ENCODE measurements around the gene PAXX.

The PAXX gene

GRCh38 chr9:136980669-136981478 lies 11.3 kb upstream of the PAXX start:
- peak in 9 of 56 donors; percentile 30 to 64 (median 52) for DNase-seq

GRCh38 chr9:136981588-136982231 lies 10.5 kb upstream of the PAXX start:
- peak in 43 of 56 donors; percentile 29 to 86 (median 65) for DNase-seq

GRCh38 chr9:136982232-136983051 lies 9.8 kb upstream of the PAXX start, which contains the start of gene LCNL1:
Gene LCNL1 (plus strand): TSS chr9:136982993. CDS start chr9:136983587, 594 bp downstream.
- DNase-seq, result peak in 45 of 56 donors; percentile 33 to 89 (median 73)

GRCh38 chr9:136983167-136983566 lies 9.1 kb upstream of the PAXX start:
- peak in 12 of 56 donors; percentile 45 to 77 (median 64) for DNase-seq

GRCh38 chr9:136983656-136984314 lies 8.4 kb upstream of the PAXX start:
- DNase-seq, result peak in 5 of 56 donors; percentile 44 to 74 (median 59)

GRCh38 chr9:136984464-136985026 lies 7.7 kb upstream of the PAXX start:
- peak in 2 of 56 donors; percentile 21 to 66 for DNase-seq

GRCh38 chr9:136985027-136985602 lies 7.1 kb upstream of the PAXX start:
- DNase-seq, result peak in 3 of 56 donors; percentile 19 to 60 (median 39)

GRCh38 chr9:136985853-136986252 lies 6.4 kb upstream of the PAXX start:
- DNase-seq, result no peak

GRCh38 chr9:136988872-136989271 lies 3.4 kb upstream of the PAXX start:
- DNase-seq, result no peak

GRCh38 chr9:136990242-136990911 lies 1.8 kb upstream of the PAXX start:
- DNase-seq, result no peak

- no peak for DNase-seq
Observed at GRCh38 chr9:136992819-136993369, 672 bp downstream of the PAXX start.

- DNase-seq, result no peak
Observed at GRCh38 chr9:136994180-136994887, 2.1 kb downstream of the PAXX start.

GRCh38 chr9:136994888-136995230 lies 2.6 kb downstream of the PAXX start:
- DNase-seq, result no peak

- no peak for DNase-seq
Observed at GRCh38 chr9:136995362-136995761, 3.1 kb downstream of the PAXX start.

- peak in 16 of 56 donors; percentile 17 to 67 (median 31) for DNase-seq
Observed at GRCh38 chr9:136995772-136996311, 3.6 kb downstream of the PAXX start.

GRCh38 chr9:136996361-136997292 lies 4.4 kb downstream of the PAXX start, which contains the start of gene CLIC3:
Gene CLIC3 (minus strand): TSS chr9:136996568. CDS start chr9:136996543, 25 bp downstream.
- peak in 1 of 56 donors; percentile 41 for DNase-seq

- no peak for DNase-seq
Observed at GRCh38 chr9:136997371-136997770, 5.1 kb downstream of the PAXX start.
